Liver (tissue), 3 donors: ENCODE measurements around the gene CISD1.

Experiments used
- CTCF ChIP-seq: fragments of 150-350 bp; IDR thresholded peaks from 2 replicates; pipeline ENCODE4 v1.5.1; 2017; ENCODE audit warnings: improper control_type of control experiment, low read depth, low read length; ENCODE audit not compliant: missing input control
- EGR1 ChIP-seq, 2 donors: IDR thresholded peaks; 2 replicates each; pipeline ENCODE4 v1.6.1; 2016 to 2018; ENCODE audit warnings: antibody characterized with exemption in 2 of 2, low read depth in 2 of 2
- MAX ChIP-seq: IDR thresholded peaks from 2 replicates; pipeline ENCODE4 v1.6.1; 2016; ENCODE audit warnings: antibody characterized with exemption
- RAD21 ChIP-seq, 2 donors: IDR thresholded peaks; 2 replicates each; pipeline ENCODE4 v1.6.1; 2016; ENCODE audit warnings: antibody characterized with exemption in 2 of 2, mild to moderate bottlenecking in 2 of 2
- ZBTB33 ChIP-seq: IDR thresholded peaks from 2 replicates; pipeline ENCODE4 v1.6.1; 2016; ENCODE audit warnings: antibody characterized with exemption
- donor health status: healthy.
- donor health status: healthy.

GRCh38 chr10:58239561-58240169 is 29.3 kb upstream of the CISD1 start:
- TF ChIP-seq CTCF (no peak), RAD21 (IDR thresholded peaks at IDR 0.05) (no peak), ZBTB33 (no peak), MAX (no peak), EGR1 (IDR thresholded peaks at IDR 0.05; ENCODE audit: low read depth in 2 of 2) (no peak)
